Type B pancreatic cell (in vitro differentiated cells): Measurements from ENCODE around the gene FREM3. TPM values are rescaled to one million over a fixed set of nuclear protein-coding genes. Genes with fewer than 3 reads are reported as not detected.
A peak's percentile ranks its signal among the peaks of the same experiment; 100 is the strongest.

ENCODE experiments used
- DNase-seq: peaks from one replicate; pipeline ENCODE4 v3.0.0; 2021; ENCODE audit warnings: mixed read lengths; ENCODE audit not compliant: unreplicated experiment; ENCODE audit errors: extremely low spot score
- H3K27ac Mint-ChIP-seq: 2 replicates; pipeline ENCODE4 v1.8.0; 2021; ENCODE audit warnings: mild to moderate bottlenecking, mixed read lengths
- H3K27me3 Mint-ChIP-seq: 2 replicates; pipeline ENCODE4 v1.8.0; 2021; ENCODE audit warnings: mixed read lengths
- H3K36me3 Mint-ChIP-seq: 2 replicates; pipeline ENCODE4 v1.8.0; 2021; ENCODE audit warnings: mixed read lengths
- H3K4me1 Mint-ChIP-seq: one replicate; pipeline ENCODE4 v1.8.0; 2021; ENCODE audit warnings: mixed read lengths; ENCODE audit not compliant: unreplicated experiment
- H3K4me3 Mint-ChIP-seq: 2 replicates; pipeline ENCODE4 v1.8.0; 2021; ENCODE audit warnings: mild to moderate bottlenecking, mixed read lengths
- H3K9me3 Mint-ChIP-seq: 2 replicates; pipeline ENCODE4 v1.8.0; 2021; ENCODE audit warnings: mixed read lengths
- CTCF ChIP-seq: fragments of 200-600 bp; sonication (generic); conservative IDR thresholded peaks from 2 replicates; pipeline ENCODE4 v1.5.0; 2021; ENCODE audit warnings: antibody characterized with exemption, mild to moderate bottlenecking
- total RNA-seq: library from RNA; stranded (reverse); gene quantifications from 2 replicates; pipeline ENCODE4 v1.2.1, GENCODE V29; 2021; ENCODE audit warnings: low replicate concordance

The FREM3 gene
- total RNA-seq, 1 donor from 2014 or later: 0.31 TPM

DNA sequence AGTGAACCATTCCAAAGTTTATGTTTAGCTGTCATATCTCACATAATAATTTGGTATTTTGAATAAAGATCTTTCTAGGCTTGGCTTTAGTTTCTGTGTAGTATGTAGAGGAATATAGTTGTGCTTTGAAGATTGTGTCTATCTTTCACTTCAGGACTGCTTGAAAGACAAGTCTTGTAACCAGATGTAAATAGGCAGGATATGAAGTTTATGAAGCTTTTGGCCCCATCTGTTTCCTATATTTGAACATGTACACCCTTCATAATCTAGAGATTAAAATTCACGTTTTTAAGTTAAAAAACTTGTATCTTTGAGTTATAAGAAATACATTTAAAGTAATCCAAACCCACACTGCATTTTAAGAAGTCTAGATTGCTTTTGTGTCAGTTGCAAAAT is 11.7 kb upstream of the FREM3 start:
- no peak for TF ChIP-seq CTCF
- DNase-seq: no peak
- H3K36me3 Mint-ChIP-seq: no peaks in the 10 kb centered on the region
- H3K27ac Mint-ChIP-seq: no peak overlapping the region
- H3K9me3 Mint-ChIP-seq: no peaks in the 10 kb centered on the region
- H3K27me3 Mint-ChIP-seq: no peaks in the 10 kb centered on the region
- no peaks in the 10 kb centered on the region for H3K4me1 Mint-ChIP-seq
- no peak overlapping the region for H3K4me3 Mint-ChIP-seq

GRCh38 chr4:143711543-143712154 is 11.2 kb upstream of the FREM3 start:
- no peak overlapping the region for H3K27ac Mint-ChIP-seq
- H3K27me3 Mint-ChIP-seq: peaks cover 2% of the 10 kb centered on the region
- no peaks in the 10 kb centered on the region for H3K36me3 Mint-ChIP-seq
- no peaks in the 10 kb centered on the region for H3K9me3 Mint-ChIP-seq
- no peak overlapping the region for H3K4me3 Mint-ChIP-seq
- H3K4me1 Mint-ChIP-seq: no peaks in the 10 kb centered on the region
- DNase-seq: no peak
- TF ChIP-seq CTCF: no peak

DNA sequence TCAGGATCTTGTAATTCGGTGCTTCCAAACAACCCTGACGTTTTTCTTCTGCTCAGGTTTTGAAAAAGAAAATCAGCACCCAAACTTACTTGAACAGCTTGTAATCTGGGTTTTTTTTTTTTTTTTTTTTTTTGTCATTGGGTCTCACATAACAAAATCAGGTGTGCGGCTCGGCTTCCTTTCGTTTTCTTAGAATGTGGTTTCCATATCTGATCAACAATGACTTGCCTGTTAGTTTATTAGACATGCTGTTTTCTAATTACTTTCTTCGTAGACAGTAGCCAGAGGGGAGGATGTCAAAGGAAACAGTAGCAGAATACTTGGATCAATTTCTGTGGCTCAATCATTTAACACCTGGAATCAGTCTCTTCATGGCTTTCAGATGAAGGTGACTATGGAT is 890 bp upstream of the FREM3 start:
- peaks cover 85% of the 10 kb centered on the region for H3K27me3 Mint-ChIP-seq
- H3K27ac Mint-ChIP-seq: no peak overlapping the region
- no peak for DNase-seq
- no peaks in the 10 kb centered on the region for H3K9me3 Mint-ChIP-seq
- no peak for TF ChIP-seq CTCF
- peak overlapping the region; percentile 77 for H3K4me3 Mint-ChIP-seq
- H3K36me3 Mint-ChIP-seq: no peaks in the 10 kb centered on the region
- no peaks in the 10 kb centered on the region for H3K4me1 Mint-ChIP-seq

GRCh38 chr4:143700046-143700415 is 444 bp downstream of the FREM3 start:
- DNase-seq: no peak
- Mint-ChIP-seq H3K27me3 (peaks cover 82% of the 10 kb centered on the region), H3K36me3 (no peaks in the 10 kb centered on the region), H3K27ac (no peak overlapping the region), H3K4me1 (no peaks in the 10 kb centered on the region), H3K4me3 (peak overlapping the region; percentile 77), H3K9me3 (no peaks in the 10 kb centered on the region)
- TF ChIP-seq CTCF: no peak

- Mint-ChIP-seq H3K9me3 (no peaks in the 10 kb centered on the region), H3K4me1 (no peaks in the 10 kb centered on the region), H3K36me3 (no peaks in the 10 kb centered on the region), H3K27ac (no peak overlapping the region), H3K4me3 (no peak overlapping the region), H3K27me3 (peaks cover 81% of the 10 kb centered on the region)
- no peak for TF ChIP-seq CTCF
- no peak for DNase-seq
These were observed 987 bp downstream of the FREM3 start for GRCh38 chr4:143699331-143700045.
